HG03060 (cell line): ENCODE data around the gene SLC6A1.

ENCODE experiments used
- ATAC-seq: cut with Tn5 transposase; IDR thresholded peaks from one replicate; pipeline ENCODE4 v1.9.1; 2021; ENCODE audit warnings: low read depth, moderate number of reproducible peaks; ENCODE audit not compliant: unreplicated experiment

Gene SLC6A1

DNA sequence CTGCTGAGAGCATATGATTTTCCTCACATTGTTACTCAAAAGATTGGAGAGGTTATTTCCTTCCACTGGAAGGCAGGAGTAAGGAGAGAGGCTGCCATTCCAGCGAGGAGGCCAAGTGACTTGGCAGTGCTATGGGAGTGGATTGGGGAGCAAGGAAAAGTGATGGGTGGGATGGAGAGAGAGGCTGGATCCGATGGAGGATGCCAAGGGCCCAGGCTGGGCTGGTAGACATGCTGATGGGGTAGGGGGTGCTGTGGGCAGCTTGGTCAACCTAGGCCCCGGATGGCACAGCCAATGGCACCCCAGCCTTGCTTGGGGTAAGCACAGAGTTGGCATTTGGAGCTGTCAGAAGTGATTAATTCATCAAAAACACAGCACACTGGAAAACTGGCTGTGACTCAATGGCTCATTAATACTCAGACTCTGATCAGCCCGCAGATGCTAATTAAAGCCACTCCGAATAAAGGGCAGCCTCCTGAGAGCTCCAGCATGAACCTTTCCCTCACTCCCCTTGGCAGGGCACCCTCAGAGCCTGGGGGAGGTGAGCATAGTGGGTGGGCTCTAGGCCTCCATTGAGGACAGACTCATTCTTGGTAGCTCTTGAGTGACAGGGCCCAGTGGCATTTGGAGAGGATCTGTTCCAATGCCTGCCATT lies 22.1 kb upstream of the SLC6A1 start:
- ATAC-seq = no peak

DNA sequence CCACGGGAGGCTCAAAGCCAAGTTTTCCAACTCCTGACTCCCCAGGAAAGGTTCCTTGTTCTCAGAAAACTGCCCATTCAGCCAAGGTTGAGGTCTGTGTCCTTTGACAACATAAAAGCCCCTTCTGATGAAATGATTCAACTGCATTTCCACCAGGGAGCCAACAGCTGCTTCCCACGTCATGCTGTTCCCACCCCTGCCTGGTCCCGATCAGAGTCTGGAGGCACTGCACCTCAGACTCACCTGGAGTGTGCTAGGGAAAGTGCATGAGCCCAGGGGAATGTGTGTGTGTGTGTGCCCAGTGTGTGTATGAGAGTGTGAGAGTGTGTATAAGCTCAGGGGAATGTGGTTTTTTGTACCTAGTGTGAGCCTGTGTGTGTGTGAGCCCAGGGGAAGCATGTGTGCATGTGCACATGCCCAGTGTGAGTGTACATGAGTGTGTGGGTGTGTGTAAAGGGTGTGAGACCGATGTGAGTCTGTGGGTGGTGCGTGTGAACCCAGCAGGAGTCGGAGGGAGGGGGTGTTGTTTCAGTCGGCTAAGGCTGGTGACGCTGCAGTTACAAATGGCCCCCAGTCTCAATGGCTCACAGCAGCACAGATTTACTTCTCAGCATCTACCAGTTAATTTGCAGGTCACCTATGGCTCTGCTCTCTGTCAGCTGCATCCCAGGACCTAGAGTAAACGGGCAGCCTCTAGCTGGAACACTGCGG lies 20.3 kb upstream of the SLC6A1 start:
- ATAC-seq = no peak

DNA sequence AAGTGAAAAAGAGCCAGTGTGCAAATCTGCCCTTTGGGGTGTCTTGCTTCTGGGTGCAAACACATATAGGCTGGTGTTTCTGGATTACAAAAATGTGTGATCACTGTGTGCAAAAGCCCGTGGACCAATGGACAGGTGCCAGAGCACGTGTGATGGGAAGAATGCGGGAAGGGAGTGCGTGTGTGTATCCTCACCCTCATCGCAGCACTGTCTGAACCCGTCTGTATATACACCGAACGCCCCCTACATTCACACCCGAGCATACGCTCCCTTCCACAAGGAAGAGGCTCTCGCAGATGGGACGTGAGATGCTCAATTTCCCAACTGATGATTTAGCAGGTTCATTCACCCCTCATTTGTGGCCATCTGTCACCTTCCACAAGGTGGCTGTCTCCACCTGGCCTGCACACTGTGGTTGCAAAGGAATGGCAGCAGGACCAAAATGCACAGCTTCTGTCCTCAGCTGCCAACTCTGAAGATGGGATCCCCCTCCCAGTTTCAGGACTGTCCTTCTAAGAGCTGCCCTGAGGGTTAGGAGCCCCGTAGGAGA lies 19.4 kb upstream of the SLC6A1 start:
- no peak for ATAC-seq

DNA sequence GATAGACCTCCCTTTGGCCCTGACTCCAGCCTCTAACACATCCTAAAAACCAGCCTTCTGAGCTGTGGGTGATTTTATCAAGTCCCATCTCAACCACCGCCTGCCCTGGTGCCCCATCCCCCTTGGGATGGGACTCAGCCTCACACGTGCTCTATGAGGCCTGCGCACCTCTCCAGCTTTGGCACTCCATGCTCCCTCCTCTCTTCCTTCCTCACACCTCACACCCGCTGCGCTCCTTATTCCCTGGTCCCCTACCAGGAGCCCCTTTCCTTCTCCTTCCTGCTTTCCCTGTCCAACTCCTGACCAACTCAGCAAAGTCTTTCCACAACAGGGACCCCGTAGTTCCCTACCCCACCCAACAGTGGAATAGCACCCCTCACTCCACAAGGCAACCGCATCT lies 18.4 kb upstream of the SLC6A1 start:
- no peak for ATAC-seq

DNA sequence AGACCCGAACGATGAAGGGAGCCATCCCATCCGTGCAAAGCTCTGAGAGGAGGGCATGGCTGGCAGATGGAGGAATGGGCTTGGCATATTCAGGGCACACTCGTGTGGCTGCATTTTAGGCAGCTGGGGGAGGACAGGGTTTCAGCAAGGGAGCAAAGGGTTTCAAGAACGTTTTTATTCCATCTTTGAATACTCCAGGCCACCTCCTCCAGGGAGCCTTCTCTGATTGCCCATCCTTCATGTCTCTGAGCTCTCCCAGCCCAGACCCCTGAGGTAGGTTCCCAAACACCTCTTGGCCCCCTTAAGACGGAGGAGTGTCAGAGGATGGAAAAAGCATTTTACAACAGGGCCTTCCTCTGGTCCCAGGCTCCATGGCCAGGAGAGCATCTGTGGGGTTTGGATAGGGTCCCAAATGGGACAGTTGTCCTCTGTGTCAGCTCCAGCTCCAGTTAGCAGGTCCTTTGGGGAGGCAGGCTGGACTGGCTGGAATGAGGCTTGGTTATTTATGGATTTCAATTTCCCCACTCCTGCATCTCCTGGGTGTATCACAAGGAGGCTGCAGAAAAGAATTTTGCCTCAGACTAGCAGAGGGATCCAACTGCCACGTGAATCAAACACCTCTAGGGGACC lies 17.7 kb upstream of the SLC6A1 start:
- ATAC-seq = no peak

DNA sequence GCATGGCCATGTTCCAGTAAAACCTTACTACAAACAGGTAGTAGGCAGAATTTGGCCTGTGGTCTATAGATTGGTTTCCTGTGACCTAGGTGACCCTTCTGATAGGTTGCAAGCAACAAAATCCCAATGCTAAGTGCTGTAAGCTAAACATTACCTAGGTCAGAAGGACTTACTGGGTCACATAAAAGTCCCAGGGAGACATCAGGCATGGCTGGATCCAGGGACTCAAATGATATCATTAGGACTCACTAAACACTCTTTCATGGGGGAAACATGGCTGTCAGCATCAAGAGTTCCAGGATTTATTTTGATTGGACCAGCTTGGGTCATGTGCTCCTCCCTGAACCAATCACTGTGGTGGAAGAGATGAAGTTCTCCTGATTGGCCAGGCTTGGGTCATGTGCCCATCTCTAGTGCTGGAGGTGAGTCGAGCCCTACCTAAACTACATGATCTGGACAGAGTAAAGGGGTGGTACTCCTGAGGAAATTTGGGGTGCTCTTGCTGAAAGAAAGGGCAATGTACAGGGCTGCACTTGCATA lies 16.8 kb upstream of the SLC6A1 start:
- no peak for ATAC-seq

DNA sequence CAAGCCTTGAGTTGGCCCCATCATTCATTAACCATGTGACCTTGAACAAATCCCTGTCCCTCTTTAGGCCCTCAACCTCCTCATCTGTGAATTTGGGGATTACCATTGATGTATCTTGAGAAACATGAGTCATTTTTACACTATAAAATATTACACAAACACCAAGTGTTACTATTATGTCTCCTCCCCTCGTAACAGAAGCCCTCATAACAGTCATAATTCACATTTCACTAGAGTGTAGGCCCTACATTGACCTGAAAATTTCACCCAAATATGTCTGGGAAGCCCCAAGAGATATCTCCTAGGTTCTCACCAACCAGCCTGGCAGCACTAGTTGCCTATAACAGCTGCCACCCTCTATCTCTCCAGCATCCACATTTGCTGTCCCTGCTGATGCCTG lies 15.8 kb upstream of the SLC6A1 start:
- ATAC-seq = no peak

DNA sequence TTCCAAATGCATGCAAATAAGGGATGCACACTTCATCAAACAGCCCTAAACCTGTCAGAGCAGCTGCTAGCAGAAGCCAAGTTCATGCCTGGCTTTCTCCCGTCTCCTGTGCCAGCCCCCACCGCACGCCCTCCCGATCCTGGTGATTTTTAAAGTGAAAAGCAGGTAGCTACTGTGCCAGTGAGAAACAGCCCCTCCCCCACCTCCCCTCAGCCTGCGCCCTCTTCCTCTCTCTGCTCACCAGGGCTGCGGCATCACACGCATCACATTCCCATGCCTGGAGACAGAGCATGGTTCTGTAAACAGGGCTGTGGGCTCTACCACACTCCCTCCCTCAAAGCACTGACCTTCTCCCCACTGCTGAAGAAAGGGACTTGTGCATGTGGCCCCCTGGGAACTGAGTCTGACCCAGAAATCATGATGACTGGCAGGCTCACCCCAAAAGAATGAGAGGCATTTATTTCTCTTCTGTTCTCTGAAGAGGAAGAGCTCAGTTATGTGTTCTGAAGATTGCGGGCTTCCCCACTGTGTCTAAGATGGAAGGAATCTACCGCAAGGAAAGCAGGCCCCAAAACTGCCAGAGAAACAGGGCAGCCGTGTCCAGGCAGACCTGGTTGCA lies 14.5 kb upstream of the SLC6A1 start:
- no peak for ATAC-seq

DNA sequence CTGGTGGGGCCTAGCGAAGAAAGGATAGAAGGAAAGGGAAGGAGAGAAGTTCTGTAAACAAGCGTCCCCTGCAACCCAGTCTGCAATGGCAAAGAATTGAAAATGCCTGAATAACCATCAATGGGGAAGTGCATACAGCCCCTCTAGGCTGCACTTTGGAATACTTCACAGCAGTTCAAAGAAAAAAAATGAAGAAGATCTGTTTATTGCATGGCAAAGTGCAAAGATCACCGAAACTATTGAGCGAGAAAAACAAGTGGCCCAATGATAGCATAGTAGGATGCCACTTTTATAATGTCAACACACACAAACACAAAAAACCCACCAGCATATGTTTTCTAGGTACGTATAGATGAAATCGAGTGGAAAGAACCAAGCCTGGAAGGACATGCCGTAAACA lies 13.6 kb upstream of the SLC6A1 start:
- no peak for ATAC-seq

DNA sequence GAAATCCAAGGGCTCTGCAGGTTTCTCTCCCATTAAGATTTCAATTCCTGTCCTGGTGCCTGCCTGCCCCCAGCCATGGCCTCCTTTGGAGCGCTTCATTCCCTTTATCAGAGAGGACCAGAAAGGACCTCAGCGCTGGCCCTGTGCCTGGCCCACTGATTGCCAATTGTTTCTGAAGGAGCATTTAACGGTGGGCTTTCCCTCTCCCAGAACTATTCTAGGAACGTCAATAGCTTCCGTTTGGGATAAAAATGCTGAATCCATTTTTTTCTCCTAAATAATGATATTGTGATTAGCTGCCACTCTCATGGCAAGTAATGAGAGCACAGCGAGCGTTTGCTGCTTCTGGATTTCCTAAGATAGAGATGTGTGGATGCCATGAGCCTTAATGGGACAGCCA lies 12.2 kb upstream of the SLC6A1 start:
- ATAC-seq = no peak

DNA sequence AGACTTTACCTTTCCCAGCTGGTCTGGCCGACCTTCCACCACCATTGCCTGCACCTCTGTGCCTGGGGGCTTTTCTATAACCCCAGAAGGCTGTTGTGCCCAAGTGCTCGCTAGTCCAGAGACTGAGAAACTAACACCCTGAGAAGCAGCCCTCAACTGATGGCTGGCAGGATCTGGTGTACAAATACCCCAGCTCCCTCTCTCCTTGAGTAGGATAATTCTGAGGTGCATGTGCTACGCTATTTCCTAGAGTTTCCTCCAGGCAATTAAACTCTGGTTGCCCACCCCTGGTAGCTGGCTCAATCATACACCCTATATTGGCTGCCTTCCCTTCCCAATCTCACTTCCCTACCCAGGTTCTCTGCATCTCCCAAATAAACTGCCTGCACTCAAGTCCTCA lies 11.5 kb upstream of the SLC6A1 start:
- ATAC-seq = no peak

DNA sequence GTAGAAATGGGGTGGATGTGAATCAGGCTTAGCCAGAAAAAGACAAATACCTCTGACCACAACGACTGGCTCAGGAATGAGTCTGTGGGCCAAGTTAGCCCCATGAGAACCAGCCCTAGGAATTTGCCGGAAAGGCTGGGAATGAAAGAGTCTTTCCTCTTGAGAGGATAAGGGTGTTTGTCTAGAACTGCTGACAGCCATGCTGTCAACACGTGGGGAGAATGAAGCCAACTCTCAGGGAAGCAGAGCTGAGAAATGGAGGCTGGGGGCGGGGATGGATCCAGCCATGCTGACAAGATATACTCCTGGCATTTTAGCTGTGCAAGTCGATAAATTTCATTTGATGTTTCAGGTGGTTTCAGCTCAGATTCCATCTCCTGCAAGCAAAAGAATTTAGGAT lies 10.6 kb upstream of the SLC6A1 start:
- no peak for ATAC-seq

DNA sequence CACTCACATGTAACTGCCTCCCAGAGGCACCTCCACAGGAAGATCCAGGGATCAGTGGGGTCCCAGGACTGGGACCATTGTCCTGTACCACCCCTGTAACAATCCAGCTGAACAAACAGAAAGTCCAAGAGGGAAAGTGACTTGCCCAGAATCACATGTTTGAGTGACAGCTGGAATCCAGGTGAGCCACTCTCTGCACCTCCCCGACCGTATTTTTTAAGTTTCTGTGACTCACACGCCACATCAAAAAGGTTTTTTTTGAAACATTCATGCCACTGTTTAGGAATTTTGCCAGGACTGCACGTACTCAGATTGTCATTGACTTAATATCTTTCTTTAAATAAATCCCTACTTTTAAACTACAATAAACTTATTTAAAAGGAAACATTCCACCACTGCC lies 9.8 kb upstream of the SLC6A1 start:
- no peak for ATAC-seq

DNA sequence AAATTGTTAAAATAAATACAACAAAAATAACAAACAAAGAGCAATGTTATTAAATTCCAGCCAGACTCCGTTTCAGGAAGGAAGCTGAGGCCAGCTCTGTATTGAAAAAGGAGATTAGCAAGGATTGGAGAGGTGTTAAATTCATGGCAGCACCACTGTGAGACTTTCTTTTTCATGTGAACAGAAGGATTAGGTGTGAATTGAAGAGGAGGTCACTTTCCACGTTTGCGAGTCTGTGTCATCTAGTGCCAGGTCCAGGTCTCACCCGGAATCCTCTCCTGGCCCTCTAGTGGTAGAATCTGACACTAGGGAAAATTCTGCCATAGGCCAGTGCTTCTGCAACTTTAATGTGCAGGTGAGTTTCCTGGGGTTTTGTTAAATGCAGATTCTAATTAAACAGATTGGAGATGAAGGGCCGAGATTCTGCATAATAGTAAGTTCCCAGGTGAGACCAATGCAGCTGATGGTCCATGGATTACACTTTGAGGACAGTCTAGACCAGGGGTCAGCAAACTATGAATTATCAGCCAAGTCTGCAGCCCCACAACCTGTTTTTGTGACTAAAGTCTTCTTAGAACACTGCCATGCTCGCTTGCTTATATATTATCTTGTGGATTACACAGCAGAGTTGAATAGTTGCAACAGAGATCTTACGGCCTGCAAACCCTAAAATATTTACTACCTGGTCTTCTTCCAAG lies 9.2 kb upstream of the SLC6A1 start:
- no peak for ATAC-seq

DNA sequence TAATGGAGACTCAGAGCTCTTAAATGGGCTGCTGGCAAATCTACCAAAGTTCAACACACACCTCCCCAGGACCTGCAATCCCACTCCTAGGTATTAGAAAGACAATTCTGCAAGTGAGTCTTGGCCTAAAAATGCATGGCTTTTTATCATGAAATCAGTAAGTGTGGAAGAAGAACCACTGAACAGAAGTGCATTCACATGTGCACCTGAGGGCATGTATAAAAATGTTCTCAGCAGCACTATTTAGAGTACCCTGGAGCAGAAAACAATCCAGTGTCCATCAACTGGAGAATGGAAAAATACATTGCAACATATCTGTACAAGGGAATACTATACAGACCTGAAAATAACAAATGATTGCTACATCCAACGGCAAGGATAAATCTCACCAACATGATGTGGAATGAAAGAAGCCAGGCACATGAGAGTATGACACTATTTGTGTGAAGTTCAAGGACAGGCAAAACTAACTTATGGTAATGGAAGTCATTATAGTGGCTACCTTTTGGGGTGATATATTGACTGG lies 8.1 kb upstream of the SLC6A1 start:
- ATAC-seq = no peak

DNA sequence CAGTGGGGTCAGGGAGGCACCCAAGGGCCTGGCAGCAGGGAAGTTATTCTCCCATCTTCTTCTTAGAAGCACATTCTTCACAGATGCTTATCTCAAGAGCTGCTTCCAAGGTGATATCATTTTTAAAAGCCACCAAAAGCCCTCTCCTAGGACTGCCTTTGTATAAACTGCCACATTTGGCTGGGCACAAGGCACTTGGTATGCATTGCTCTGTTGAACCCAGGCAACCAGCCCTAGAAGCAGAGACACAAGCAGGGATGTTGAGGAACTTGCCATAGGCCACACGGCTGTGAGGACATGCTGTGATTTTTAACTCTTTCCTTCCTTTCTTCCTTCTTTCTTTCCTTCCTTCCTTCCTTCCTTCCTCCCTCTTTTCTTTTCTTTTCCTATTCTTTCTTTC lies 7.4 kb upstream of the SLC6A1 start:
- no peak for ATAC-seq

DNA sequence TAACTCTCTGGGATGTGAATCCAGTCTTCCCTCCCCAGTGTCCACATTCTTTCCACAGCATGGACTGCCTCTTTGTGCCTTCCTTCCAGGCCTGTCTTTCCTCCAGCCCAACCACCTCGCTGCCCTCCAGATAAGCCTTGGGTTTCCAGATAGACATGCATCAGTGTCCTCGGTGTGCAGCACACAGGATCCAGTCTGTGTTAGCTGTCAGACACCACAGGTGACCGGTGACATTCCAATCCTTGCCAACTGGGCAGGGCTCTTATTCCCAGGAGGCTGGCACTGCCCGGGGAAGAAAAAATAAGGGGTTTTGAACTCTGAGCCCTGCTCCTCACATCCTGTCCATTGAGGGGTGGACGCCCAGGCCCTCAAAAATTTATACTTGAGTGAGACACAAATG lies 6.0 kb upstream of the SLC6A1 start:
- ATAC-seq = no peak

DNA sequence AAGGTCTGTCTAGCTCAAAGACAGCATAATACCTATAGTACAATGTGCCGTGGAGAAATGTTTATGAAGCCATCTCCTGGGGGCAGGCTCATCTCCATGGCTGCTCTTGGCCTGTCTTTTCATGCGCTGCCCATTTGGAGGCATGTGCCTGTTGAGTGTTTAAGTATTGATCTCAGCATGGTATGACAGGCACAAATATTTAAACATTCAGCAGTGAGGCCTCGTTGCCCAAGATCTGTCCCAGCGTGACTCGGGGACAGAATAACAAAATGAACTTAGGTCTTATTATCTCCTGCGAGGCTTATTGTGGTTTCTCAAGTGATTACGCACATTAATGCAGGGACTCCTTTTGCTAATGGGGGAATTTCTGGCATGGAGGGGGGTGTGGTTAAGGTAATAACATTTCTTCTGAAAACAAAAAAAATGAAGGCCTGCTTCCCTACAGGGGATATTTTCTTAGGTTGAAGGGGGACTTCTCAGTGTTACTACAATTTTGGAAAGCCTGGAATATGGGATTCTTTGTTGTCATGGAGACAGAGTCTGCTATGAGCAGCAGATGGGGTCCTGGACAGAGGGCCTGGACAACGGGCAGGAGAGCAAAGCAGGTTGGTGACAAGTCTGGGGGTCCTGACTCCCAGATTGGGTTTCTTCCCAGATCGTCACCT lies 4.4 kb upstream of the SLC6A1 start:
- no peak for ATAC-seq

DNA sequence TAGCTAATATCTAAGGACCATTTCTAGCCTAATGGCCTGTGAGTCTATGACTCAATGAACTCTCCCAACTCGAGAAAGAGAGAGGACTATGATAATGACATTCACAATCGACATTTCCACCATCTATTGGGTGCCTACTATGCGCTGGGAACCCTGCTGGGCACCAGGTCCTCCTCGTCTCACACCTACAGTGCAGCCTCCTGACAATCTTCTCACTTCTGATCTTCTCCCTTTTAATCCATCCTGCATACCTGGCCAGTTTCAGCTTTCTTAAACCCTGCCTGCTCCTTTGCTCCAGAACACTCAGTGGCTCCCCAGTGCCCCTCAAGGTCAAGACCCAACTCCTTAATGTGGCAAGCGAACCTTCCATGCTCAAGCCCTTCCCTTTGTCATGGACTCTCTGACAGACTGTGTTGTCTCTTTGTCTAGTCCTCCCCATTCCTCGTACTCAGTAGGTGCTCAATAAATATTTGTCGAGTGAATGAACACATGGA lies 3.5 kb upstream of the SLC6A1 start:
- no peak for ATAC-seq
